Right renal pelvis (tissue), 4 donors: ENCODE data around the gene CCR2. TPM values are rescaled to one million over a fixed set of nuclear protein-coding genes. Genes with fewer than 3 reads are reported as not detected.

ENCODE experiments used
- DNase-seq, 4 donors: peaks; one replicate each; pipeline ENCODE4 v3.0.0-alpha.2; 2013; ENCODE audit warnings: low read depth in 4 of 4, low spot score in 3 of 4, missing footprints in 1 of 4
- polyA plus RNA-seq, 4 donors: library from polyadenylated mRNA; unstranded; fragments of 120-200 nt; gene quantifications; one replicate each; pipeline ENCODE4 v1.2.1, GENCODE V29; 2013; ENCODE audit not compliant: insufficient read length in 4 of 4

The CCR2 gene
- polyA plus RNA-seq, 4 donors: 0.58 to 2.1 (median 1.8) TPM

- no peak for DNase-seq
Observed at GRCh38 chr3:46353090-46353489, 821 bp upstream of the CCR2 start.

- no peak for DNase-seq
Observed at GRCh38 chr3:46354478-46354877, 567 bp downstream of the CCR2 start.

DNA sequence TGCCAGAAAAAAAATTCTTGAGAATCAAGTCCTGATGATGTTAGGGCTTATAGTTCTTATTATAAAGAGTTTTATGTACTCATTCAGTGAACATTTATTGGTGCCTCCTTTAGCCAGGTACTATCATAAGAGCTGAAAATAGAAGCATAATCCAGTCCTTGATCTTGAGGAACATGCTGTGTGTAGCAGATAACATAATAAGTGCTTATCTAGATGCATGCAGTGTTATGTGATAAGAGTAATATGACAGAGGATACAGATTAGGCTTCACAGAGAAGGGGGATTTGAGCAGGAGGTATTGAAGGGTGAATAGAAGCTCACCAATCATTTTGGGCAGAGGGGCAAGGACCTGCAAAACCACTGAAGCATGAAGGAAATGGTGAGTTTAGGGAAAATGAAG, 1.1 kb downstream of the CCR2 start:
- DNase-seq: no peak

- DNase-seq: no peak
Observed at GRCh38 chr3:46356276-46356675, 2.4 kb downstream of the CCR2 start.

GRCh38 chr3:46356909-46357308, 3.0 kb downstream of the CCR2 start:
- no peak for DNase-seq

- DNase-seq: no peak
Observed at GRCh38 chr3:46358466-46358865, 4.6 kb downstream of the CCR2 start.

DNA sequence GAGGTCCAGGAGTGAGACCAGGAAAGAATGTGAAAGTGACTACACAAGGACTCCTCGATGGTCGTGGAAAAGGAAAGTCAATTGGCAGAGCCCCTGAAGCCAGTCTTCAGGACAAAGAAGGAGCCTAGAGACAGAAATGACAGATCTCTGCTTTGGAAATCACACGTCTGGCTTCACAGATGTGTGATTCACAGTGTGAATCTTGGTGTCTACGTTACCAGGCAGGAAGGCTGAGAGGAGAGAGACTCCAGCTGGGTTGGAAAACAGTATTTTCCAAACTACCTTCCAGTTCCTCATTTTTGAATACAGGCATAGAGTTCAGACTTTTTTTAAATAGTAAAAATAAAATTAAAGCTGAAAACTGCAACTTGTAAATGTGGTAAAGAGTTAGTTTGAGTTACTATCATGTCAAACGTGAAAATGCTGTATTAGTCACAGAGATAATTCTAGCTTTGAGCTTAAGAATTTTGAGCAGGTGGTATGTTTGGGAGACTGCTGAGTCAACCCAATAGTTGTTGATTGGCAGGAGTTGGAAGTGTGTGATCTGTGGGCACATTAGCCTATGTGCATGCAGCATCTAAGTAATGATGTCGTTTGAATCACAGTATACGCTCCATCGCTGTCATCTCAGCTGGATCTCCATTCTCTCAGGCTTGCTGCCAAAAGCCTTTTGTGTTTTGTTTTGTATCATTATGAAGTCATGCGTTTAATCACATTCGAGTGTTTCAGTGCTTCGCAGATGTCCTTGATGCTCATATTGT, 6.0 kb downstream of the CCR2 start:
- DNase-seq: no peak

GRCh38 chr3:46360907-46361306, 7.0 kb downstream of the CCR2 start:
- DNase-seq: no peak

DNA sequence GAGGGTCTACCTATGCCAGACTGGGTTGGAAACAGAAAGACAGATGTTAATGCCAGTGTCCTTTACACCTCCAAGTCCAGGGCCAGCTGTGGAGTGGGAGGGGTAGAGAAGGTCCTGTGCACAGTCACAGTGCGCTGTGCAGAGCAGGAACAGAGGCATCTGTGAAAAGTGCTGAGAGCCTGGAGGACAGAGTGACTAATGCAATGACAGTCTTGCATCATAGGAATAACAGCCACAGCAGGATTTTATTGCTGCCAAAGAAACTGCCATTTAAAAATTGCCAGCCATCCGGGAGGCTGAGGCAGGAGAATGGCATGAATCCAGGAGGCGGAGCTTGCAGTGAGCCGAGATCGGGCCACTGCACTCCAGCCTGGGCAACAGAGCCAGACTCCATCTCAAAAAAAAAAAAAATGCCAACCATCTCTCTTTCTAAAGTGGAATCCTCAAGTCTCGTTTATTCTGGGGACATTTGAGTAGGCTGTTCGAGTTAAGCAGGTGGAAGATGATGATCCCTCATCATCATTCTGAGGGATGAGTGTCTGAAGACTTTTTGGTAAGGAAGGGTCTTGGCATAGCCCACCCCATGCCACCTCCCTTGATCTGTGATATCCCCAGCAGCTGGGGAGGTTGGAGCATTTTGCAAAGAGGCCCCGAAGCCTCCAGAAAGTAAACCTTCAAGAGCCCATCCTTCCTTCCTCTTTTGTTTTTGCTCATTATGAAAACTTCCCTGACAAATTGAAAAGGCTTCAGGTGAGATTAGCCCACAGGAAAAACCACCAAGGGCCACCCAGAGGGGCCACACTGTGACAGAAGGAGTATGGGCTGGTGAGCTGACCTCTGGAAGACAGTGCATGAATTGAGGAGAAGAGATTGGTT, 7.7 kb downstream of the CCR2 start:
- DNase-seq: no peak

- no peak for DNase-seq
Observed at GRCh38 chr3:46365041-46365440, 11.1 kb downstream of the CCR2 start.

GRCh38 chr3:46365737-46366524, 12.0 kb downstream of the CCR2 start:
- DNase-seq: no peak

GRCh38 chr3:46367811-46368210, 13.9 kb downstream of the CCR2 start:
- no peak for DNase-seq

- DNase-seq: no peak
Observed at GRCh38 chr3:46368569-46368968, 14.7 kb downstream of the CCR2 start.

DNA sequence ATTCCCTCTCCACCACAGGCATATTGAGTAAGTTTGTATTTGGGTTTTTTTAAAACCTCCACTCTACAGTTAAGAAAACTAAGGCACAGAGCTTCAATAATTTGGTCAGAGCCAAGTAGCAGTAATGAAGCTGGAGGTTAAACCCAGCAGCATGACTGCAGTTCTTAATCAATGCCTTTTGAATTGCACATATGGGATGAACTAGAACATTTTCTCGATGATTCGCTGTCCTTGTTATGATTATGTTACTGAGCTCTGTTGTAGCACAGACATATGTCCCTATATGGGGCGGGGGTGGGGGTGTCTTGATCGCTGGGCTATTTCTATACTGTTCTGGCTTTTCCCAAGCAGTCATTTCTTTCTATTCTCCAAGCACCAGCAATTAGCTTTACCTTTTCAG, 15.2 kb downstream of the CCR2 start:
- DNase-seq: no peak

DNA sequence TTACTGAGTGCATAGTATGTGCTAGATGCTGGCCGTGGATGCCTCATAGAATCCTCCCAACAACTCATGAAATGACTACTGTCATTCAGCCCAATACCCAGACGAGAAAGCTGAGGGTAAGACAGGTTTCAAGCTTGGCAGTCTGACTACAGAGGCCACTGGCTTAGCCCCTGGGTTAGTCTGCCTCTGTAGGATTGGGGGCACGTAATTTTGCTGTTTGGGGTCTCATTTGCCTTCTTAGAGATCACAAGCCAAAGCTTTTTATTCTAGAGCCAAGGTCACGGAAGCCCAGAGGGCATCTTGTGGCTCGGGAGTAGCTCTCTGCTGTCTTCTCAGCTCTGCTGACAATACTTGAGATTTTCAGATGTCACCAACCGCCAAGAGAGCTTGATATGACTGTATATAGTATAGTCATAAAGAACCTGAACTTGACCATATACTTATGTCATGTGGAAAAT, 15.8 kb downstream of the CCR2 start:
- no peak for DNase-seq

DNA sequence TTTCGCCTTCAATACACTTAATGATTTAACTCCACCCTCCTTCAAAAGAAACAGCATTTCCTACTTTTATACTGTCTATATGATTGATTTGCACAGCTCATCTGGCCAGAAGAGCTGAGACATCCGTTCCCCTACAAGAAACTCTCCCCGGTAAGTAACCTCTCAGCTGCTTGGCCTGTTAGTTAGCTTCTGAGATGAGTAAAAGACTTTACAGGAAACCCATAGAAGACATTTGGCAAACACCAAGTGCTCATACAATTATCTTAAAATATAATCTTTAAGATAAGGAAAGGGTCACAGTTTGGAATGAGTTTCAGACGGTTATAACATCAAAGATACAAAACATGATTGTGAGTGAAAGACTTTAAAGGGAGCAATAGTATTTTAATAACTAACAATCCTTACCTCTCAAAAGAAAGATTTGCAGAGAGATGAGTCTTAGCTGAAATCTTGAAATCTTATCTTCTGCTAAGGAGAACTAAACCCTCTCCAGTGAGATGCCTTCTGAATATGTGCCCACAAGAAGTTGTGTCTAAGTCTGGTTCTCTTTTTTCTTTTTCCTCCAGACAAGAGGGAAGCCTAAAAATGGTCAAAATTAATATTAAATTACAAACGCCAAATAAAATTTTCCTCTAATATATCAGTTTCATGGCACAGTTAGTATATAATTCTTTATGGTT, 17.1 kb downstream of the CCR2 start, which contains the start of gene CCR5:
Gene CCR5 (plus strand): TSS at position 108 of the 680 bp plus-strand sequence. CDS start 1,957 bp downstream, outside the sequence.
- DNase-seq: no peak

DNA sequence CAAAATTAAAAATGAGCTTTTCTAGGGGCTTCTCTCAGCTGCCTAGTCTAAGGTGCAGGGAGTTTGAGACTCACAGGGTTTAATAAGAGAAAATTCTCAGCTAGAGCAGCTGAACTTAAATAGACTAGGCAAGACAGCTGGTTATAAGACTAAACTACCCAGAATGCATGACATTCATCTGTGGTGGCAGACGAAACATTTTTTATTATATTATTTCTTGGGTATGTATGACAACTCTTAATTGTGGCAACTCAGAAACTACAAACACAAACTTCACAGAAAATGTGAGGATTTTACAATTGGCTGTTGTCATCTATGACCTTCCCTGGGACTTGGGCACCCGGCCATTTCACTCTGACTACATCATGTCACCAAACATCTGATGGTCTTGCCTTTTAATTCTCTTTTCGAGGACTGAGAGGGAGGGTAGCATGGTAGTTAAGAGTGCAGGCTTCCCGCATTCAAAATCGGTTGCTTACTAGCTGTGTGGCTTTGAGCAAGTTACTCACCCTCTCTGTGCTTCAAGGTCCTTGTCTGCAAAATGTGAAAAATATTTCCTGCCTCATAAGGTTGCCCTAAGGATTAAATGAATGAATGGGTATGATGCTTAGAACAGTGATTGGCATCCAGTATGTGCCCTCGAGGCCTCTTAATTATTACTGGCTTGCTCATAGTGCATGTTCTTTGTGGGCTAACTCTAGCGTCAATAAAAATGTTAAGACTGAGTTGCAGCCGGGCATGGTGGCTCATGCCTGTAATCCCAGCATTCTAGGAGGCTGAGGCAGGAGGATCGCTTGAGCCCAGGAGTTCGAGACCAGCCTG, 17.8 kb downstream of the CCR2 start:
- no peak for DNase-seq

- no peak for DNase-seq
Observed at GRCh38 chr3:46372492-46373359, 18.8 kb downstream of the CCR2 start.
